ENCODE measurements around the gene XPO6. TPM values are rescaled to one million over a fixed set of nuclear protein-coding genes. Genes with fewer than 3 reads are reported as not detected.

The XPO6 gene
- polyA plus RNA-seq, 1 of the 3 experiments (the other 2 are of a cell fraction) = 97.1 TPM

- Histone ChIP-seq H3F3A (replicated peaks; ENCODE audit: insufficient read depth) (no peaks in the 10 kb centered on the region), H3K9ac (no peak overlapping the region), H2AFZ (ENCODE audit: low read depth) (no peak overlapping the region), H3K9me2 (no peaks in the 10 kb centered on the region), H3K79me2 (ENCODE audit: insufficient read depth) (peaks cover 26% of the 10 kb centered on the region; the same call in 1 of the 2 replicates), H3K9me3 (no peaks in the 10 kb centered on the region), H3K27me3 (ENCODE audit: insufficient read depth) (no peaks in the 10 kb centered on the region), H4K20me1 (ENCODE audit: insufficient read depth) (no peaks in the 10 kb centered on the region), H3K4me2 (no peak overlapping the region), H3K4me1 (ENCODE audit: control insufficient read depth in 1 of 2, insufficient read depth in 2 of 2, low read depth in 1 of 2, low read length in 1 of 2) (peaks cover 0 to 2% of the 10 kb centered on the region in 2 experiments; a peak in 2 of 4 replicates), H3K4me3 (ENCODE audit: low read depth in 2 of 2, low read length in 1 of 2) (no peak overlapping the region), H3K27ac (ENCODE audit: low read depth in 2 of 2, low read length in 1 of 2) (no peak overlapping the region), H3K36me3 (replicated peaks in 1 of 2; ENCODE audit: control insufficient read depth in 1 of 2, insufficient read depth in 2 of 2, low read length in 1 of 2) (peaks cover 52 to 59% of the 10 kb centered on the region in 2 experiments)
- CTCF ChIA-PET = no interaction called here
- POLR2A ChIA-PET = no interaction called here
- 95% methylated on average over 6 of the region's 6 CpGs for WGBS (ENCODE audit: low lambda C conversion rate)
- DNase-seq = no peak
- TF ChIP-seq TEAD4 (IDR thresholded peaks at IDR 0.05; ENCODE audit: borderline replicate concordance, insufficient read depth) (no peak), GATA2 (CRISPR knock-in tag; IDR thresholded peaks at IDR 0.05) (no peak), PBX3 (IDR thresholded peaks at IDR 0.05) (no peak), USF2 (IDR thresholded peaks at IDR 0.05; ENCODE audit: borderline replicate concordance, low read depth, low read length) (no peak), USF1 (IDR thresholded peaks at IDR 0.05; ENCODE audit: borderline replicate concordance, low read depth) (no peak), RFX5 (IDR thresholded peaks at IDR 0.05; ENCODE audit: low read length) (no peak), ZBTB33 (IDR thresholded peaks at IDR 0.05; ENCODE audit: borderline replicate concordance, low read depth) (no peak), MXI1 (IDR thresholded peaks at IDR 0.05; ENCODE audit: low read depth, low read length) (no peak), NRF1 (IDR thresholded peaks at IDR 0.05; ENCODE audit: low read depth, low read length) (no peak)
Measured at GRCh38 chr16:28136751-28137434, 74.9 kb downstream of the XPO6 start.

- Histone ChIP-seq H3K27ac (ENCODE audit: low read depth in 2 of 2, low read length in 1 of 2) (no peak overlapping the region), H3K4me3 (ENCODE audit: low read depth in 2 of 2, low read length in 1 of 2) (no peak overlapping the region), H3K9me2 (no peaks in the 10 kb centered on the region), H3K9ac (no peak overlapping the region), H3K4me2 (no peak overlapping the region), H3F3A (replicated peaks; ENCODE audit: insufficient read depth) (no peaks in the 10 kb centered on the region), H3K27me3 (ENCODE audit: insufficient read depth) (no peaks in the 10 kb centered on the region), H3K79me2 (ENCODE audit: insufficient read depth) (peaks cover 9% of the 10 kb centered on the region; the same call in 1 of the 2 replicates), H3K9me3 (no peaks in the 10 kb centered on the region), H2AFZ (ENCODE audit: low read depth) (no peak overlapping the region), H4K20me1 (ENCODE audit: insufficient read depth) (no peaks in the 10 kb centered on the region), H3K36me3 (replicated peaks in 1 of 2; ENCODE audit: control insufficient read depth in 1 of 2, insufficient read depth in 2 of 2, low read length in 1 of 2) (peaks cover 64 to 75% of the 10 kb centered on the region in 2 experiments), H3K4me1 (ENCODE audit: control insufficient read depth in 1 of 2, insufficient read depth in 2 of 2, low read depth in 1 of 2, low read length in 1 of 2) (no peaks in the 10 kb centered on the region; a peak in 1 of 4 replicates)
- TF ChIP-seq POLR2AphosphoS5 (IDR thresholded peaks at IDR 0.05; ENCODE audit: low read depth, low read length) = no peak
- no peak for TF ChIP-seq NRF1 (IDR thresholded peaks at IDR 0.05; ENCODE audit: low read depth, low read length)
- TF ChIP-seq RAD21 (IDR thresholded peaks at IDR 0.05; ENCODE audit: low read length) = no peak
- no peak for TF ChIP-seq RFX5 (IDR thresholded peaks at IDR 0.05; ENCODE audit: low read length)
- TF ChIP-seq JUND (IDR thresholded peaks at IDR 0.05) = no peak
- TF ChIP-seq FOSL2 (IDR thresholded peaks at IDR 0.05; ENCODE audit: borderline replicate concordance, low read depth) = no peak
- TF ChIP-seq MAX (IDR thresholded peaks at IDR 0.05; ENCODE audit: low read depth) = no peak
- ChIA-PET CTCF (interaction anchor here (0.8 kb wide), 1 partner anchor 41 kb away, joined by 3 read pairs; no protein-coding TSS in a partner anchor), POLR2A (no interaction called here)
- no peak for DNase-seq
- 96% methylated on average over 7 of the region's 7 CpGs for WGBS (ENCODE audit: low lambda C conversion rate)
Measured at GRCh38 chr16:28133666-28134065, 78.1 kb downstream of the XPO6 start.
